Lower leg skin (tissue), 4 donors: ENCODE data around the gene SEC31A. TPM values are rescaled to one million over a fixed set of nuclear protein-coding genes. Genes with fewer than 3 reads are reported as not detected.
"Not testable (repeated sequence)": the region's sequence is repeated elsewhere in the genome, so short reads cannot be mapped to it uniquely, and the experiment has no call there.

Experiments
- DNase-seq, 2 donors: peaks; one replicate each; pipeline ENCODE4 v3.0.0-alpha.2; 2019; ENCODE audit warnings: low spot score in 2 of 2
- H3K4me3 ChIP-seq: fragments of 200-600 bp; sonication (generic); 2 replicates; pipeline ENCODE4 v1.5.1; 2017; ENCODE audit warnings: mild to moderate bottlenecking, low read depth; ENCODE audit not compliant: poor library complexity, severe bottlenecking
- CTCF ChIP-seq, 3 donors: fragments of 450-650 bp; IDR thresholded peaks; one replicate each; pipeline ENCODE4 v1.5.1; 2016; ENCODE audit warnings: antibody characterized with exemption in 3 of 3, mild to moderate bottlenecking in 3 of 3, moderate library complexity in 2 of 3
- POLR2A ChIP-seq, 2 donors: fragments of 450-650 bp; IDR thresholded peaks; one replicate each; pipeline ENCODE4 v1.6.1; 2016 to 2017; ENCODE audit warnings: antibody characterized with exemption in 2 of 2, mild to moderate bottlenecking in 1 of 2, moderate library complexity in 1 of 2
- WGBS, 2 donors: methylation state at CpG; one replicate each; pipeline ENCODE4 v1.1.5; 2018; 5-methylcytosine and 5-hydroxymethylcytosine counted together
- intact Hi-C: fragments of 100-400 bp; cut with DNase I; formaldehyde crosslinking; loops from one replicate; pipeline ENCODE4 v1.15.0; 2023; ENCODE audit warnings: low total_unique reads
- total RNA-seq, 4 donors: library from RNA; depleted of rRNA; stranded (reverse); fragments of >200 nt; gene quantifications; one replicate each; pipeline ENCODE4 v1.1.0, GENCODE V29; 2016

Gene SEC31A
- total RNA-seq, 4 donors from 2014 or later = 100 to 166 (median 118) TPM

- no peak overlapping the region for H3K4me3 ChIP-seq
- DNase-seq = no peak
- TF ChIP-seq CTCF (IDR thresholded peaks at IDR 0.05) (no peak), POLR2A (IDR thresholded peaks at IDR 0.05) (no peak)
- intact Hi-C loops = no loop called here
Observed at GRCh38 chr4:82885410-82885809, 5.5 kb downstream of the SEC31A start.

DNA sequence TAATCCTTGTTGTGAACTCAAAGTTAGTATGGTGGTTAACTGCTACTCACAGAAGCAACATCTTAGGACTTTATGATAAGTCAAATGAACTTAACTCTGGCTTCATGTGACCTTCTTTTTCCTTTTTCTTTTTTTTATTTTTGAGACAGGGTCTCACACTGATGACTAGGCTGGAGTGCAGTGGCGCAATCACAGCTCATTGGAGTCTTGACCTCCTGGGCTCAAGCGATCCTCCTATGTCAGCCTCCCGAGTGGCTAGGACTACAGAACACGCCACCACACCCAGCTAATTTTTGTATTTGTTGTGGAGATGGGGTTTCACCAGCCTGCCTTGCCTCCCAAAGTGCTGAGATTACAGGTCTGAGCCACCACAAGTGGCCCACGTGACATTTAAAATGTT is 22.4 kb downstream of the SEC31A start:
- TF ChIP-seq CTCF (IDR thresholded peaks at IDR 0.05) (no peak), POLR2A (IDR thresholded peaks at IDR 0.05) (no peak)
- 98 to 99% methylated on average over 5 of the region's 5 CpGs for WGBS, 2 donors
- no peak for DNase-seq
- no peak overlapping the region for H3K4me3 ChIP-seq
- intact Hi-C loops = no loop called here

DNA sequence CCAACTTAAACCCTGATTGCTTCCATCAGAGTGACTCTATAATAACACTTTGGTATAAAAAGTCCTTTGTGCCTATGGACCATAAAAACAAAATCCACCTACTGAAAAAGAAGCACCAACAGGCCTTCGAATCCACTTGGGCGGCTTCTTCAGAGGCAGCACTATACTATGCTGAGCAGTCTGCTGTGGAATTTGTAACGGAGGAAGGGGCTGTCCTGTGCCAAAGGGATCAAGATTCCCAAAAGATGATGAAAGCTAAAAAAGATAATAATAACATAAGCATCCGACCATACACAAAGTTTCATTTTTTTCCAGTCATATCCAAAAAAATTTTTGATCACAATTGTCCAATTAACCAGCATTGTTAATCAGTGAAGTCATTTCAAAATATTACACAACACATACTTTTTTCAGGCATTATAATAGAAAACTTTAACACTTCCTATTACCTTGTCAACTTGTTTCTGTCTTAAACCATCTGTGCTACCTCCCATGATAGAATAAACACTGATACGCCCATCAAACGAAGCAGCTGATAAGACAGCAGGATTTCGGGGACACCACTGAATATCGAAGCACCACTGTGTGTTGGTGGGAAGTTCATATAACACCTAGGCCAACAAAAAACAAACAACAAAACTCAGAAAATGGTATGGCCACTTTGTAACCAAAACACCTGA is 24.1 kb downstream of the SEC31A start:
- DNase-seq = no peak
- H3K4me3 ChIP-seq = no peak overlapping the region
- TF ChIP-seq POLR2A (IDR thresholded peaks at IDR 0.05) (no peak), CTCF (IDR thresholded peaks at IDR 0.05) (no peak)
- WGBS, 2 donors = 90 to 92% methylated on average over 8 of the region's 8 CpGs
- intact Hi-C loops = no loop called here

DNA sequence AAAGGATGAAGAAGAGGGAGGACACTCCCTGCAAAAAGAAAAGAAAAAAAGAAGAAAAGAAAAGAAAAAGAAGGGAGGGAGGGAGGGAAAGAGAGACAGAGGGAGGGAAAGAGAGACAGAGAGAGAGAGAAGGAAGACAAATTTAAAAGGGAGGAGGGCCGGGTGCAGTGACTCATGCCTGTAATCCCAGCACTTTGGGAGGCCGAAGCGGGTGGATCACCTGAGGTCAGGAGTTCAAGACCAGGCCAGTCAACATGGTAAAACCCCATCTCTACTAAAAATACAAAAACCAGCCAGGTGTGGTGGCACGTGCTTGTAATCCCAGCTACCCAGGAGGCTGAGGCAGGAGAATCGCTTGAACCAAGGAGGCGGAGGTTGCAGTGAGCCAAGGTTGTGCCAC is 24.9 kb downstream of the SEC31A start:
- H3K4me3 ChIP-seq, intact Hi-C loops, DNase-seq: not testable (repeated sequence)
- WGBS, 2 donors = 54 to 68% methylated on average over 6 of the region's 6 CpGs

GRCh38 chr4:82865592-82865991 is 25.4 kb downstream of the SEC31A start:
- no peak overlapping the region for H3K4me3 ChIP-seq
- 11 to 20% methylated on average over 1 of the region's 1 CpG for WGBS, 2 donors

More at GRCh38 chr4:82865592-82865991, 25.4 kb downstream of the SEC31A start:
- intact Hi-C loops = no loop called here
- DNase-seq = no peak
- TF ChIP-seq CTCF (IDR thresholded peaks at IDR 0.05) (no peak), POLR2A (IDR thresholded peaks at IDR 0.05) (no peak)
